ENCODE measurements around the gene TAT.

GRCh38 chr16:71564335-71564967 is 12.4 kb downstream of the TAT start:
- TF ChIP-seq ZNF274 (IDR thresholded peaks at IDR 0.05; ENCODE audit: low read depth, low read length) (no peak), YY1 (IDR thresholded peaks at IDR 0.05; ENCODE audit: insufficient read depth, insufficient read length) (no peak), SUZ12 (IDR thresholded peaks at IDR 0.05; ENCODE audit: extremely low read depth, insufficient read depth, insufficient read length) (no peak)
